ENCODE measurements around the gene SNAPC3. TPM values are rescaled to one million over a fixed set of nuclear protein-coding genes. Genes with fewer than 3 reads are reported as not detected.

The SNAPC3 gene
- total RNA-seq, 1 experiment from 2014 or later = 11.5 TPM

- in situ Hi-C loops (cut with HindIII; ENCODE audit: low pct_unique_long_range_greater_than_20kb, low sequenced_read_pairs) (no loop called here), intact Hi-C loops (cut with micrococcal nuclease; ENCODE audit: unreplicated experiment) (no loop called here)
- ATAC-seq (no peak), DNase-seq (ENCODE audit: low read depth, low spot score) (no peak)
- ChIA-PET POLR2A (no interaction called here), CTCF (no interaction called here)
- BruUV-seq (replicated peaks) = no TSS peak
- Histone ChIP-seq H3K4me1 (ENCODE audit: control insufficient read depth, insufficient read depth, low read length) (no peaks in the 10 kb centered on the region), H3K4me3 (ENCODE audit: low read depth in 2 of 2, low read length in 2 of 2) (no peak overlapping the region), H3K36me3 (ENCODE audit: control insufficient read depth, insufficient read depth, low read length) (peaks cover 2% of the 10 kb centered on the region; the same call in 1 of the 2 replicates), H3K27me3 (ENCODE audit: control insufficient read depth, insufficient read depth, low read length) (no peaks in the 10 kb centered on the region), H3K9me3 (ENCODE audit: control insufficient read depth, insufficient read depth, low read depth, low read length) (no peaks in the 10 kb centered on the region), H3K27ac (ENCODE audit: low read length) (no peak overlapping the region)
- TF ChIP-seq POLR2AphosphoS5 (IDR thresholded peaks at IDR 0.05; ENCODE audit: low read depth, low read length) = no peak
- no peak for TF ChIP-seq CTCF (IDR thresholded peaks at IDR 0.05)
- TF ChIP-seq SIN3A (IDR thresholded peaks at IDR 0.05; ENCODE audit: borderline replicate concordance, insufficient read depth, low read depth, low read length) = no peak
- no peak for TF ChIP-seq TCF7L2 (IDR thresholded peaks at IDR 0.05; ENCODE audit: low read depth, low read length)
- no peak for TF ChIP-seq REST (IDR thresholded peaks at IDR 0.05; ENCODE audit: insufficient read depth in 1 of 2, low read depth in 2 of 2, low read length in 1 of 2)
Observed at GRCh38 chr9:15461056-15461455, 38.4 kb downstream of the SNAPC3 start.

GRCh38 chr9:15461601-15462000, 38.9 kb downstream of the SNAPC3 start:
- Histone ChIP-seq H3K4me3 (ENCODE audit: low read depth in 2 of 2, low read length in 2 of 2) (no peak overlapping the region), H3K9me3 (ENCODE audit: control insufficient read depth, insufficient read depth, low read depth, low read length) (no peaks in the 10 kb centered on the region), H3K4me1 (ENCODE audit: control insufficient read depth, insufficient read depth, low read length) (no peaks in the 10 kb centered on the region), H3K36me3 (ENCODE audit: control insufficient read depth, insufficient read depth, low read length) (peaks cover 2% of the 10 kb centered on the region; the same call in 1 of the 2 replicates), H3K27ac (ENCODE audit: low read length) (no peak overlapping the region), H3K27me3 (ENCODE audit: control insufficient read depth, insufficient read depth, low read length) (no peaks in the 10 kb centered on the region)
- POLR2A ChIA-PET = no interaction called here
- TF ChIP-seq POLR2AphosphoS5 (IDR thresholded peaks at IDR 0.05; ENCODE audit: low read depth, low read length) = no peak
- no peak for TF ChIP-seq CTCF (IDR thresholded peaks at IDR 0.05)
- TF ChIP-seq SIN3A (IDR thresholded peaks at IDR 0.05; ENCODE audit: borderline replicate concordance, insufficient read depth, low read depth, low read length) = no peak
- TF ChIP-seq REST (IDR thresholded peaks at IDR 0.05; ENCODE audit: insufficient read depth in 1 of 2, low read depth in 2 of 2, low read length in 1 of 2) = no peak
- no peak for DNase-seq (ENCODE audit: low read depth, low spot score)
- no peak for ATAC-seq
- BruUV-seq (replicated peaks) = no TSS peak
- in situ Hi-C loops (cut with HindIII; ENCODE audit: low pct_unique_long_range_greater_than_20kb, low sequenced_read_pairs) = no loop called here
- CTCF ChIA-PET = no interaction called here
- intact Hi-C loops (cut with micrococcal nuclease; ENCODE audit: unreplicated experiment) = no loop called here

Data from Panc1 (cell line).